Activated CD4-positive, alpha-beta T cell treated with anti-CD3 and anti-CD28 coated beads, Interleukin-2, amount 50 U/mL, for 1 hour (primary cell): ENCODE measurements around the gene PSORS1C1.
"Not testable (repeated sequence)": the region's sequence is repeated elsewhere in the genome, so short reads cannot be mapped to it uniquely, and the experiment has no call there.

Source experiments
- DNase-seq: peaks from one replicate; pipeline ENCODE4 v3.0.0-alpha.2; 2020

Gene PSORS1C1, protein sequence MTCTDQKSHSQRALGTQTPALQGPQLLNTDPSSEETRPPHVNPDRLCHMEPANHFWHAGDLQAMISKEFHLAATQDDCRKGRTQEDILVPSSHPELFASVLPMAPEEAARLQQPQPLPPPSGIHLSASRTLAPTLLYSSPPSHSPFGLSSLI

DNA sequence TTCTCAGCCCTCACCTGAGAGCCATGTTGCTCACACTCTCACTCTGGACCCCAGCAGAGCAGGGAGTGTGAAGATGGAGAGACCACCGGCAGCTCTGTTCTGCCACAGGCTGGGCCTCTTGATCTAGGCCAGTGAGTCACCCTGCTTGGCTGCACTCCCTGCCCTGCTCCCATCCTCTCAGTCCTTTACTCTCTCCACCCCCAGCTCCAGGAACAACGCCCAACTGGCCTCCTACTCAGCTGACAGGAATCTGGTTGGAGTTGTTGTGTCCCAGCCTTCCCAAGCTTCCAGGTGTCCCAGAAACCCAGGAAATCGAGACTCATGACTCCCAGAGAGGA lies at the start of gene PSORS1C1:
TSS of gene PSORS1C1 (plus strand) at position 260 of the 338 bp plus-strand sequence. CDS start 14,833 bp downstream, outside the sequence.
- no peak for DNase-seq

- DNase-seq: no peak
These were observed 49.0 kb upstream of the PSORS1C1 start for GRCh38 chr6:31065556-31065955.

- not testable (repeated sequence) for DNase-seq
These were observed 47.6 kb upstream of the PSORS1C1 start for GRCh38 chr6:31067028-31067427.

GRCh38 chr6:31067891-31068668 lies 46.5 kb upstream of the PSORS1C1 start:
- DNase-seq: not testable (repeated sequence)

GRCh38 chr6:31068669-31069340 lies 45.8 kb upstream of the PSORS1C1 start:
- peak; percentile 72 for DNase-seq

DNA sequence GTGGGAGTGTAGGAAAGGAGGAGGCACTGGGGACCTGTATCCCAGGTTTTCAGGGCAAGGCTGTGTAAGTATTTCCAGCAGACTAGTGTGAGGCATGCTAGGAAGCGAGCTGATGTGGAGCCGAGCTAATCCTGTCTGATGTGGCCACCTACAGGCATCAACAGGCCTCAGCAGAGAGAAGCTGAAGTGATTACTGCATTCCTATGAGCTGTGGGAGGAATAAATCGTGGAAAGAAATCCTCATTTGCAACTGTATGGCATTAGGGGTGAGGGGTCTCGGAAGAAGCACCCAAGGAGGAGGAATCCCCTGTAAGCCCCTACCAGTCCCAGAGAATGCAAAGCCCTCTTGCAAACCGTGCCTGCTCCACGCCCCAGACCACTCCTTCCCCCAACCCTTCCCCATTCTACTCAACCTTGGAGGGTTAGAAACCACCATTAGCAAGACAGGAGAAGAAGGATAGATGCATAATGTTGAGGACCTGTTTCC lies 43.8 kb upstream of the PSORS1C1 start:
- DNase-seq: no peak

GRCh38 chr6:31074401-31074800 lies 40.2 kb upstream of the PSORS1C1 start:
- no peak for DNase-seq

- no peak for DNase-seq
These were observed 39.1 kb upstream of the PSORS1C1 start for GRCh38 chr6:31075528-31075927.

DNA sequence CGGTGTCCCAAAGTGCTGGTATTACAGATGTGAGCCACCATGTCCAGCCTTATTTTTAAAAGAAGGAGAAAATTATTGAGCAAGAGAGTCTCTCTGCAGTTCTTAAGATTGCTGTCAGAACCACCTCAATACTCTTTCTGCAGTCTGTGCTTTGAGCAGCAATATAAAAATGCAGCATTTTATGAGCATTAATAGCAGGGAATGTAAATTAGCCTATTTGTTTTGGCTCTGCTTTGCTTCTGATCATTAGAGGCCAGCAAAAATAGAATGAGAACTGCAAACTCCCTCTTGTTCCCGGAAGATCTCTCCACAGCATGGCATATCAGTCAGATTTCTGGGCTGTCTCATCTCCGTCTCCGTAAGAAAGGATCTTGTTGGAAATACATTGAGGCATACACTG lies 38.0 kb upstream of the PSORS1C1 start:
- DNase-seq: no peak

DNA sequence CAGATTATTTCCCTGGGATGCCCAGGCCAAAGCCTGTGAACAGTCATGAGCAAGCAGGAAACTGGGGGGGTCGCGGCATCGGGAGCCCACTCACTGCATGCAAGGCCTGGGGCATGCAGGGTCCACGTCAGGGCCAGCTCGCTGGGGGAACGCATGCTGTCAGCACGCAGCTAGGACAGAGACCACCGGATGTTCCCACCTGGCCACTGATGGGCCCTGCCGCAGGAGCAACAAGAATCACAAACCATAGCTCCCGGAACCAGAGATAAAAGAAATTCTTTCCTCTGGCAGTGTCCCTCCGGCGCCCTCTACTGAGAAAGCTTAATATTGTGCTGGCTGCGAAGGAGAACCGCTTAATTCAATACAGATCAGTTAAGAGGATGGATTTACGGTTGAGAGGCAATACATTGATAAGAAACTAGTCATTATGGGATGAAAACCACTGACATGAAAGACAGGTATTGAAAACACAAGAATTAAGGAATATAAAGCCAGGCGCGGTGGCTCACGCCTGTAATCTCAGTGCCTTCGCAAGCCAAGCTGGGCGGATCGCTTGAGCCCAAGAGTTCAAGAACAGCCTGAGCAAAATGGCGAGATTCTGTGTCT lies 34.8 kb upstream of the PSORS1C1 start:
- peak; percentile 66 for DNase-seq

DNA sequence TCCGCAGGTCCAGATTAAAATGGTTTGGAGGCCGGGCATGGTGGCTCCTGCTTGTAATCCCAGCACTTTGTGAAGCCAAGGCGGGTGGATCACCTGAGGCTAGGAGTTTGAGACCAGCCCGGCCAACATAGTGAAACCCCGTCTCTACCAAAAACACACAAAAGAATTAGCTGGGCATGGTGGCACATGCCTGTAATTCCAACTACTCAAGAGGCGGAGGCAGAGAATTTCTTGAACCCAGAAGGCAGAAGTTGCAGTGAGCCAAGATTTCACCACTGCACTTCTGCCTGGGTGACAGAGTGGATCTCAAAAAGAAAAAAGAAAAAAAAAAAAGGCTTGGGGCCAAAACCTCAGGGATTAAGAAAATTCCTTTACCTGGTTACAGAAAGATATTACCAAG lies 32.7 kb upstream of the PSORS1C1 start:
- DNase-seq: no peak

GRCh38 chr6:31083742-31084354 lies 30.8 kb upstream of the PSORS1C1 start:
- DNase-seq: peak; percentile 31

GRCh38 chr6:31086788-31087440 lies 27.7 kb upstream of the PSORS1C1 start:
- no peak for DNase-seq

GRCh38 chr6:31087494-31088089 lies 27.0 kb upstream of the PSORS1C1 start:
- peak; percentile 92 for DNase-seq

- no peak for DNase-seq
These were observed 24.2 kb upstream of the PSORS1C1 start for GRCh38 chr6:31090275-31090972.

GRCh38 chr6:31090973-31091364 lies 23.6 kb upstream of the PSORS1C1 start:
- no peak for DNase-seq

GRCh38 chr6:31091680-31092079 lies 22.9 kb upstream of the PSORS1C1 start:
- DNase-seq: no peak

- DNase-seq: no peak
These were observed 22.4 kb upstream of the PSORS1C1 start for GRCh38 chr6:31092238-31092637.

GRCh38 chr6:31092769-31093505 lies 21.7 kb upstream of the PSORS1C1 start:
- no peak for DNase-seq

GRCh38 chr6:31094389-31094881 lies 20.2 kb upstream of the PSORS1C1 start:
- DNase-seq: peak; percentile 16

- no peak for DNase-seq
These were observed 18.4 kb upstream of the PSORS1C1 start for GRCh38 chr6:31096215-31096614.
